ENCODE results near the gene MDFI.

DNA sequence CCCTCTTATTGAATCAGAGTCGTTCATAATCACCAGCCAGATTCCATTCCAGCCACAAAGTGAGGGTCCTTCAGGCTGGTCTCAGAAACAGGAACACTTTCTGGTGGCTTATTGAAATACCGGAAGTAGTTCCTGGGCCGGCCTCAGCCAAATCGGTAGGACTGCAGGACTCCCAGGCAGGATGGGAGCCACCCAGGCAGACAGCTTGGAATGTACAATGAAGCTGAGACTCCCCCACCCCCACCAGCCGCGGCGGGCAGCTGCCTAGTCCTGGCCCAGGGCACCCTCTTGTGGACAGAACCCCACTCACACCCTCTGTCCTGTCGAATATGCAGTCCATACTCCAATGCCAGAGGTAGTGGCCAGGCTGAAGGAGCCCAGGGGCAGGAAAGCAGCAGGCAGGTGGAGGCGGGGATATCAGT, 43.8 kb downstream of the MDFI start:
- TF ChIP-seq TAF1 (IDR thresholded peaks at IDR 0.05; ENCODE audit: borderline replicate concordance, low read depth, low read length) (no peak), POLR2AphosphoS5 (IDR thresholded peaks at IDR 0.05; ENCODE audit: low read depth, low read length) (no peak)
